Stimulated activated CD4-positive, alpha-beta T cell treated with anti-CD3 and anti-CD28 coated beads, Interleukin-15, amount 100 ng/mL, for 24 hours (primary cell): ENCODE results near the gene SV2B.

Source experiments
- DNase-seq: peaks from one replicate; pipeline ENCODE4 v3.0.0-alpha.2; 2020

SV2B gene

GRCh38 chr15:91238644-91239425 is 138.8 kb downstream of the SV2B start:
- no peak for DNase-seq

GRCh38 chr15:91243826-91244225 is 143.8 kb downstream of the SV2B start:
- DNase-seq, result no peak

GRCh38 chr15:91244919-91245318 is 144.9 kb downstream of the SV2B start:
- DNase-seq, result no peak

- no peak for DNase-seq
These were observed 146.9 kb downstream of the SV2B start for GRCh38 chr15:91246998-91247397.

GRCh38 chr15:91249591-91249990 is 149.5 kb downstream of the SV2B start:
- DNase-seq, result no peak

GRCh38 chr15:91252322-91252721 is 152.3 kb downstream of the SV2B start:
- no peak for DNase-seq

- DNase-seq, result no peak
These were observed 152.7 kb downstream of the SV2B start for GRCh38 chr15:91252756-91253155.

GRCh38 chr15:91253605-91254004 is 153.5 kb downstream of the SV2B start:
- no peak for DNase-seq

GRCh38 chr15:91254766-91255165 is 154.7 kb downstream of the SV2B start:
- no peak for DNase-seq

GRCh38 chr15:91255670-91256192 is 155.7 kb downstream of the SV2B start:
- DNase-seq, result no peak

GRCh38 chr15:91257746-91258414 is 157.8 kb downstream of the SV2B start:
- no peak for DNase-seq

GRCh38 chr15:91258415-91258759 is 158.3 kb downstream of the SV2B start:
- peak; percentile 9 for DNase-seq

GRCh38 chr15:91259077-91259476 is 159.0 kb downstream of the SV2B start:
- DNase-seq, result no peak

GRCh38 chr15:91261345-91261744 is 161.3 kb downstream of the SV2B start:
- no peak for DNase-seq

GRCh38 chr15:91263632-91264531 is 163.8 kb downstream of the SV2B start:
- no peak for DNase-seq

- DNase-seq, result no peak
These were observed 164.7 kb downstream of the SV2B start for GRCh38 chr15:91264651-91265351.

GRCh38 chr15:91265416-91265940 is 165.4 kb downstream of the SV2B start:
- no peak for DNase-seq

- peak; percentile 47 for DNase-seq
These were observed 168.5 kb downstream of the SV2B start for GRCh38 chr15:91268510-91268909.

GRCh38 chr15:91270747-91271146 is 170.7 kb downstream of the SV2B start:
- DNase-seq, result no peak

- DNase-seq, result peak; percentile 61
These were observed 171.6 kb downstream of the SV2B start for GRCh38 chr15:91271565-91272153.

GRCh38 chr15:91275844-91276243 is 175.8 kb downstream of the SV2B start:
- no peak for DNase-seq

GRCh38 chr15:91278951-91279350 is 178.9 kb downstream of the SV2B start:
- DNase-seq, result no peak
